ENCODE data around the gene SHB.
A peak's percentile ranks its signal among the peaks of the same experiment; 100 is the strongest.

SHB gene

DNA sequence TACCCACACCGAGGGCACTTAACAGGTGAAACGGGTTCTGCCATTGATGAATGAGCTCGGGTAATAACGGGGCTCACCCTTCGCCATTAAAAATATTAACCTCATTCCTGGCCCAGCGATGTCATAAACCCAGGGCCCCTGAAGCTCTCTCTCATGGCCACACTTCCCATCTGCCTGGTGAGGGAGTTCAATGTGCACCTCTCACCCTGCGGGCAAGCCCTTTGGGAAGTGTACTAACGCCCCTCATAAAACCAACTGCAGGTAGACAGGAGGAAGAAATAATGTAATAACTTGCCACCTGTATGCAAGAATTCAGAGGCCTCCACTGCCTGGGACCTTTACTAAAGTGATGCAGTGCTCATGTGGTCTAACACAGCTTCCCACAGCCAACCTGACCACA, 35.1 kb downstream of the SHB start:
- Histone ChIP-seq H3K36me3 (replicated peaks) (no peaks in the 10 kb centered on the region), H3K27me3 (replicated peaks) (no peaks in the 10 kb centered on the region), H3K4me3 (ENCODE audit: low read depth, low read length) (no peak overlapping the region), H3K27ac (no peak overlapping the region)
- TF ChIP-seq, protein P1, sequence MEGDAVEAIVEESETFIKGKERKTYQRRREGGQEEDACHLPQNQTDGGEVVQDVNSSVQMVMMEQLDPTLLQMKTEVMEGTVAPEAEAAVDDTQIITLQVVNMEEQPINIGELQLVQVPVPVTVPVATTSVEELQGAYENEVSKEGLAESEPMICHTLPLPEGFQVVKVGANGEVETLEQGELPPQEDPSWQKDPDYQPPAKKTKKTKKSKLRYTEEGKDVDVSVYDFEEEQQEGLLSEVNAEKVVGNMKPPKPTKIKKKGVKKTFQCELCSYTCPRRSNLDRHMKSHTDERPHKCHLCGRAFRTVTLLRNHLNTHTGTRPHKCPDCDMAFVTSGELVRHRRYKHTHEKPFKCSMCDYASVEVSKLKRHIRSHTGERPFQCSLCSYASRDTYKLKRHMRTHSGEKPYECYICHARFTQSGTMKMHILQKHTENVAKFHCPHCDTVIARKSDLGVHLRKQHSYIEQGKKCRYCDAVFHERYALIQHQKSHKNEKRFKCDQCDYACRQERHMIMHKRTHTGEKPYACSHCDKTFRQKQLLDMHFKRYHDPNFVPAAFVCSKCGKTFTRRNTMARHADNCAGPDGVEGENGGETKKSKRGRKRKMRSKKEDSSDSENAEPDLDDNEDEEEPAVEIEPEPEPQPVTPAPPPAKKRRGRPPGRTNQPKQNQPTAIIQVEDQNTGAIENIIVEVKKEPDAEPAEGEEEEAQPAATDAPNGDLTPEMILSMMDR (IDR thresholded peaks at IDR 0.05; ENCODE audit: low read depth, low read length, missing control alignments) = no peak
- no peak for DNase-seq
- in situ Hi-C loops (cut with HindIII; ENCODE audit: low pct_ligation_motif_present, low sequenced_read_pairs) = no loop called here

DNA sequence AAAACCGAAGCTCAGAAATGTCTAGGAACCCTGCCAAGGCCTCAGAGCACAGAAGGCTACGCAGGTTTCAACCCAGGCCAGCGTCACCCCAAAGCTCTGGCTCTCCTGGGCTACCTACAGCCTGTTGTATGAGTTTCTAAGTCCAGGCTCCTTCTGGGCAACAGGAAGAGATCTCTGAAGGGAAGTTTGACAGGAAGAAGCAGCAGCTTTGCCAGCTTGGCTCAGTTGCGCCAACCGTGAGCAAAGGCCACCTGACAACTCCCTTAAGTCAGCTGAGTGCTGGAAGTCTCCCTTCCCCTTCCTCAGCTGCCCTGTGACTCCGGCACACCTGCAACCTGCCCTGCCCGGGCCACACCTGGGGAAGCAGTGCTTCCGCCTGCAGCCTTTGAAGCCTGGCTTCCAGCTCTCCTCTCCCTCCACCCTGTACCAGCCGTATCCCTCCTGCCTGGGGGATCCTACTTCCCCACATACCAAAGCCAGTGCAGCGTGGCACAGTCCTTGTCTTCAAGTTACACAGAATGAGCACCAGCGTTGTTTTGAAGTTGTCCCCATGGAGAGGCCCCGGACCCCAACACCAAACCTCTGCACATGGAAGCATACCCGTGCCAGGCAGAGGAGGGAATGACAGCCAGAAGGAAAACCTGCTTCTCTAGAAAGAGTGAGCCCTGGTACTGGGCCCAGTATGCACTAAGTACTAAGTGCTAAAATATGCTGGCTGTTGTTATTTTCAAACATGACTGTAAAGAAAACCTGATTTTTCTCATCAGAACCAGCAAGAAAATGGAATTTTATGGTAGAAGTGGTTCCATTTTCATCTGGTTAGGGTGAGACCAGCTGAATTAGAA, 36.5 kb downstream of the SHB start:
- no peak for DNase-seq
- Histone ChIP-seq H3K4me3 (ENCODE audit: low read depth, low read length) (no peak overlapping the region), H3K27ac (no peak overlapping the region), H3K27me3 (replicated peaks) (no peaks in the 10 kb centered on the region), H3K36me3 (replicated peaks) (no peaks in the 10 kb centered on the region)
- in situ Hi-C loops (cut with HindIII; ENCODE audit: low pct_ligation_motif_present, low sequenced_read_pairs) = no loop called here
- TF ChIP-seq, protein P1 (IDR thresholded peaks at IDR 0.05; ENCODE audit: low read depth, low read length, missing control alignments) = no peak

DNA sequence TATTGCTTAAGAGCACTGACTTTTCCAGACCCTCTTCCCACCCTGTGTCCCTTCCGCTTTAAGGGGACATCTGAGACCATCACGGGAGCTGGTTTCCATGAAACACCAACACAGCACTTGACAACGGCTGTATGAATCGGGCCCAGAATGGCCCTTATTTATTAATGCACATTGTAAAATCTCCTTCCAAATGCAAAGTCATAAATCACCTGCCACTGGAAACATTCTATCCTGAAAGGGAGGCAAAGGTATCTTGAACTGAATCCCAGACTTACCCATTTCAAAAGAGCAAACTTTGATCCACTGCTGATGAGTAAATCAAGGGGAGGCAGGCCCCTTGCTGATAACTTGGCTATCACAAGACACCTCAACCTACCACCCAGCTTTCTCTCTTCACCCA, 37.4 kb downstream of the SHB start:
- no peak overlapping the region for H3K27ac ChIP-seq
- no peaks in the 10 kb centered on the region for H3K36me3 ChIP-seq (replicated peaks)
- DNase-seq = no peak
- TF ChIP-seq, protein P1 (IDR thresholded peaks at IDR 0.05; ENCODE audit: low read depth, low read length, missing control alignments) = no peak
- no peaks in the 10 kb centered on the region for H3K27me3 ChIP-seq (replicated peaks)
- H3K4me3 ChIP-seq (ENCODE audit: low read depth, low read length) = no peak overlapping the region
- in situ Hi-C loops (cut with HindIII; ENCODE audit: low pct_ligation_motif_present, low sequenced_read_pairs) = no loop called here

DNA sequence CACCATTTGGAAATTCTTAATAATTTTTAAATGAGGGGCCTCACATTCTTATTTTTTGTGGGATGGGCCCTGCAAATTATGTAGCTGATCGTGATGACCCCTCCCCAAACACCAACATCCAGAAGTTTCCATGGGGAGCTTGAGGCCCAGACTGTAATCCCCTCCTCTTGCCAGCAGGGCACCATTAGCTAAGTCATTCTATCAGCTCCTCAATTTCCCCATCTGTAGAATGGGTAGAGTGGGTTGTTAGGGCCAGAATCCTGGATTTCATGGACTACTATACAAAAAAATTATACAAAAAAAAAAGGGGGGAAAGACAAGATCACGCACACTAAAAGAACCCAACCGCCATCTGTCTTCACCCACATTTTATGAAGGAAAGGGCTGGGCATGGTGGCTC, 38.4 kb downstream of the SHB start:
- no peak overlapping the region for H3K4me3 ChIP-seq (ENCODE audit: low read depth, low read length)
- no peak for DNase-seq
- H3K27me3 ChIP-seq (replicated peaks) = no peaks in the 10 kb centered on the region
- no peak overlapping the region for H3K27ac ChIP-seq
- in situ Hi-C loops (cut with HindIII; ENCODE audit: low pct_ligation_motif_present, low sequenced_read_pairs) = no loop called here
- TF ChIP-seq, protein P1 (IDR thresholded peaks at IDR 0.05; ENCODE audit: low read depth, low read length, missing control alignments) = peak; percentile 36
- no peaks in the 10 kb centered on the region for H3K36me3 ChIP-seq (replicated peaks)

DNA sequence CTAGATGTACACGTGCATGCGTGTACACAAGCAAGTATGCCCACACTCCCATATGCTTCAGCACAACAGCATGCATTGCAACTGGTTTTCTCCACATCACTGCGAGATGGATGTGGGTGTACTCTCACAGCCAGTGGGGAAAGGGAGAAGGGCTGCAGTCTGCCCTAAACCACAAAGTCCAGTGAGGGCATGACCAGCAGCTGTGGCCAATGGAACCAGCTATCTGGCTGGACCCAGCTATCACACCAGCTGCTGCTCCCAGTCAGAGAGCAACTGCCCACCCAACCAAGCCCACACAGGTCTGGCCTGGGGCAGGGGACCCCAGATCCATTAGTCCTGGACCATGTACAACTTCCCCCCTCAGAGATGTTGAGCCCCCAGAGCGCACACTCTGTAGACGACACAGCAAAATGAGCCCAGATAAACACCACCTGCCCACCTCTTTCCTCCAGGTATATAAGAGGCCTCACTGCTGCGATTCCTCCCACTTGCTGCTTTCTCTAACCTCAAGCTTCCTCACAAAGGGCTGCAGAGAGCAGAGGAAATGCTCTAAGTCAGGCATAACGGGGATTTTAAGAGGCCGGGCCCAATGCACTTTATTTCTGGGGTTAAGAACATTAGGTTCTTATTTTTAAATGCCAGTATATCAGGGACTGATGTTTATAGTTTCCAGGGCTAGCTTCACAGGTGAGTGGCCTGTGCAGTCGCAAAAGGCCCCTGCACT, 39.0 kb downstream of the SHB start:
- no peak overlapping the region for H3K27ac ChIP-seq
- in situ Hi-C loops (cut with HindIII; ENCODE audit: low pct_ligation_motif_present, low sequenced_read_pairs) = no loop called here
- no peaks in the 10 kb centered on the region for H3K36me3 ChIP-seq (replicated peaks)
- no peaks in the 10 kb centered on the region for H3K27me3 ChIP-seq (replicated peaks)
- TF ChIP-seq, protein P1 (IDR thresholded peaks at IDR 0.05; ENCODE audit: low read depth, low read length, missing control alignments) = no peak
- H3K4me3 ChIP-seq (ENCODE audit: low read depth, low read length) = no peak overlapping the region
- no peak for DNase-seq
